ENCODE measurements around the gene SMIM41. TPM values are rescaled to one million over a fixed set of nuclear protein-coding genes. Genes with fewer than 3 reads are reported as not detected.

Gene SMIM41
- under 1 TPM in 1 of 2 experiments, not detected in 1; 0.15 TPM for total RNA-seq

GRCh38 chr12:52079576-52080402, at the start of gene SMIM41:
Gene SMIM41, plus strand, starts transcription at chr12:52079704. Its CDS starts 76 bp downstream, at chr12:52079780.

DNA sequence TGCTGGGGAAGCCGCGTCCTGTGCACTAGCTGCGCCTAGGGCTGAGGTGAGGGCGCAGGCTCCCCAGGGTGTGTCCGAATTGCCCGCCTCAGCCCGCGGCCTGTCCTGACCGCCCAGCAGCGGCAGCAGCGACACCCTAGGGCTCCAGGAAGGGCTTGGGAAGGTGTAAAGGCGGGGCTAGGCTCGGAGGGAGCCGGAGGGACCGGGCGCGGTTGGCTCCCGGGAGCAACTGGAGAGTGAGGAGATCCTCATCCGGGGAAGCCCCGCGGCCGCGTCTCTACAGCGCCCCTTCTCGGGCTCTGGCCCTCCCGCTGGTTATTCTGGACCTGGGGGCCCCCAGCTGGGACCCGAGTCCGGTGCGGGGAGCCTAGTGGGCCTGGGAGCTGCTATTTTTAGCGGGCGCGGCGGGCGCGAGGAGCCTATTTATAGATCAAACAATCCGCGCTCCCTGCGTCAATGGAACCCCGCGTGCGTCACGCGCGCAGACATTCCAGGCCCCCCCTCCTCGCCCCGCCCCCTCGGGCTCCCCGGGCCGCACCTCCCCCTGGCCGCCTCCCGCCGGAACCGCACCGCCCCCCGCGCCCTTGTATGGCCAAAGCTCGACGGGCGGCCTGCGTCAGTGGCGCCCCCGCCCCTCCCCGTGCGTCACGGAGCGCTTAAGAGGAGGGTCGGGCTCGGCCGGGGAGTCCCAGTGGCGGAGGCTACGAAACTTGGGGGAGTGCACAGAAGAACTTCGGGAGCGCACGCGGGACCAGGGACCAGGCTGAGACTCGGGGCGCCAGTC, 28.6 kb upstream of the SMIM41 start, which contains the start of gene NR4A1:
NR4A1 (plus strand) TSS at position 685 of the 784 bp plus-strand sequence. CDS start 2,887 bp downstream, outside the sequence.

GRCh38 chr12:52069327-52070184, 9.9 kb upstream of the SMIM41 start, which contains the start of gene ATG101:
Gene ATG101, plus strand, starts transcription at chr12:52069978. Its CDS starts 3,673 bp downstream, at chr12:52073651.

Other genes starting within 250 kb of the SMIM41 start
- gene FIGNL2, start 231.0 kb upstream of the SMIM41 start, total RNA-seq, result under 1 TPM; 0.26 to 0.33 TPM
- not detected for gene ANKRD33, start 191.6 kb upstream of the SMIM41 start, total RNA-seq
- gene ACVRL1, start 172.2 kb upstream of the SMIM41 start, total RNA-seq, result not detected
- gene ACVR1B, start 128.0 kb upstream of the SMIM41 start, total RNA-seq, result 1 to 10 TPM; 5.3 to 6.2 TPM
- gene TAMALIN, start 72.8 kb upstream of the SMIM41 start, total RNA-seq, result 10 to 100 TPM; 18.3 to 19.3 TPM
- 1 to 10 TPM; 4.9 to 7.0 TPM for gene NR4A1, start 28.3 kb upstream of the SMIM41 start, total RNA-seq
- 10 to 100 TPM; 26.3 to 32.0 TPM for gene ATG101, start 9.7 kb upstream of the SMIM41 start, total RNA-seq
- not detected for gene KRT80, start 112.3 kb downstream of the SMIM41 start, total RNA-seq
- gene KRT7, start 153.5 kb downstream of the SMIM41 start, total RNA-seq, result 1 to 10 TPM; 4.6 to 6.3 TPM
- under 1 TPM in 1 of 2 experiments, not detected in 1; 0.18 TPM for gene KRT86, start 194.9 kb downstream of the SMIM41 start, total RNA-seq
- gene KRT81, start 211.8 kb downstream of the SMIM41 start, total RNA-seq, result not detected
- gene KRT83, start 241.7 kb downstream of the SMIM41 start, total RNA-seq, result not detected